ENCODE results near the gene CACNB4.
"Not testable (repeated sequence)": the region's sequence is repeated elsewhere in the genome, so short reads cannot be mapped to it uniquely, and the experiment has no call there.

CACNB4 gene

GRCh38 chr2:151891566-151892194, 207.2 kb downstream of the CACNB4 start:
- DNase-seq: no peak

- DNase-seq: no peak
Observed at GRCh38 chr2:151887164-151887563, 211.7 kb downstream of the CACNB4 start.

- DNase-seq: no peak
Observed at GRCh38 chr2:151886241-151886640, 212.6 kb downstream of the CACNB4 start.

GRCh38 chr2:151882786-151883445, 215.9 kb downstream of the CACNB4 start:
- no peak for DNase-seq

- no peak for DNase-seq
Observed at GRCh38 chr2:151881342-151881741, 217.5 kb downstream of the CACNB4 start.

GRCh38 chr2:151880586-151880985, 218.3 kb downstream of the CACNB4 start:
- no peak for DNase-seq

- DNase-seq: no peak
Observed at GRCh38 chr2:151878655-151879563, 219.9 kb downstream of the CACNB4 start.

- no peak for DNase-seq
Observed at GRCh38 chr2:151878204-151878603, 220.6 kb downstream of the CACNB4 start.

- DNase-seq: not testable (repeated sequence)
Observed at GRCh38 chr2:151875631-151876030, 223.2 kb downstream of the CACNB4 start.

- no peak for DNase-seq
Observed at GRCh38 chr2:151872463-151872862, 226.4 kb downstream of the CACNB4 start.

- no peak for DNase-seq
Observed at GRCh38 chr2:151869291-151869690, 229.6 kb downstream of the CACNB4 start.

GRCh38 chr2:151862700-151863099, 236.1 kb downstream of the CACNB4 start:
- DNase-seq: no peak

GRCh38 chr2:151861174-151861573, 237.7 kb downstream of the CACNB4 start:
- DNase-seq: no peak

- no peak for DNase-seq
Observed at GRCh38 chr2:151860613-151861146, 238.2 kb downstream of the CACNB4 start.

- no peak for DNase-seq
Observed at GRCh38 chr2:151860210-151860609, 238.6 kb downstream of the CACNB4 start.

- no peak for DNase-seq
Observed at GRCh38 chr2:151857650-151858049, 241.2 kb downstream of the CACNB4 start.

- no peak for DNase-seq
Observed at GRCh38 chr2:151855111-151855510, 243.7 kb downstream of the CACNB4 start.

- no peak for DNase-seq
Observed at GRCh38 chr2:151853070-151853758, 245.6 kb downstream of the CACNB4 start.

GRCh38 chr2:151852260-151853069, 246.4 kb downstream of the CACNB4 start:
- DNase-seq: no peak

GRCh38 chr2:151851761-151852160, 247.1 kb downstream of the CACNB4 start:
- no peak for DNase-seq

- no peak for DNase-seq
Observed at GRCh38 chr2:151849413-151850010, 249.3 kb downstream of the CACNB4 start.

All from stimulated activated CD4-positive, alpha-beta T cell treated with anti-CD3 and anti-CD28 coated beads, Interleukin-2, amount 100 ng/mL, for 24 hours (primary cell).